ENCODE data around the gene DST. TPM values are rescaled to one million over a fixed set of nuclear protein-coding genes. Genes with fewer than 3 reads are reported as not detected.

The DST gene
- polyA plus RNA-seq, 3 donors = 1.1 to 7.4 (median 3.2) TPM

DNA sequence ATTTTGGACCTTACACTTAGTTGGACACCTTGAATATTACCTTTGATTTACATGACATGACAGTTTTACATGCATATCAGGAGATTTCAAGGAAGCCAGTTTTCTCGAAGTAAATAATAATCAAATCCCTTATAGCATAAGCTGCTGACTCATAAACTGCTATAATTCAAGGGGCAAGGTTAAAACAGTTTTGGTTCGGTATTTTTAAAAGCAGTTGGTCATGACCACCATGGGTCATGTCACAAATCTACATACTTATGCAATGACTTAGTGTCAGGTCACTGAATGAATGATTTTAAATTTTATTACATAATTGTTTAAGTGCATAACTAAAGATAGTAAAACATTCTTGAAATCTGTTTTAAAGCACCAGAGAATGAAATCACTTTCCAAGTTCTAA is 158.0 kb downstream of the DST start:
- Histone ChIP-seq H3K4me2 (replicated peaks; ENCODE audit: extremely low read depth, low read length, poor library complexity, severe bottlenecking) (no peak overlapping the region), H3K4me3 (replicated peaks in 1 of 3; ENCODE audit: low read depth in 2 of 3, low read length in 3 of 3) (no peak overlapping the region), H3K9ac (ENCODE audit: insufficient read depth, low read length, poor library complexity, severe bottlenecking) (no peak overlapping the region), H3K27me3 (ENCODE audit: control insufficient read depth in 2 of 2, insufficient read depth in 2 of 2, low read length in 2 of 2) (no peaks in the 10 kb centered on the region), H3K36me3 (replicated peaks in 1 of 2; ENCODE audit: control insufficient read depth in 1 of 2, insufficient read depth in 2 of 2, low read length in 2 of 2) (peaks cover 20 to 44% of the 10 kb centered on the region in 2 donors), H3K9me3 (replicated peaks in 1 of 2; ENCODE audit: control insufficient read depth in 1 of 2, insufficient read depth in 1 of 2, low read length in 2 of 2) (no peaks in the 10 kb centered on the region), H3K79me2 (ENCODE audit: insufficient read depth, low read length) (no peaks in the 10 kb centered on the region), H2AFZ (ENCODE audit: insufficient read depth, low read depth, low read length, poor library complexity, severe bottlenecking) (no peak overlapping the region), H4K20me1 (ENCODE audit: insufficient read depth, low read length) (no peaks in the 10 kb centered on the region), H3K4me1 (ENCODE audit: control insufficient read depth in 1 of 2, insufficient read depth in 2 of 2, low read length in 2 of 2) (no peaks in the 10 kb centered on the region), H3K27ac (ENCODE audit: low read depth in 1 of 2, low read length in 2 of 2) (no peak overlapping the region)
- TF ChIP-seq, protein P1, sequence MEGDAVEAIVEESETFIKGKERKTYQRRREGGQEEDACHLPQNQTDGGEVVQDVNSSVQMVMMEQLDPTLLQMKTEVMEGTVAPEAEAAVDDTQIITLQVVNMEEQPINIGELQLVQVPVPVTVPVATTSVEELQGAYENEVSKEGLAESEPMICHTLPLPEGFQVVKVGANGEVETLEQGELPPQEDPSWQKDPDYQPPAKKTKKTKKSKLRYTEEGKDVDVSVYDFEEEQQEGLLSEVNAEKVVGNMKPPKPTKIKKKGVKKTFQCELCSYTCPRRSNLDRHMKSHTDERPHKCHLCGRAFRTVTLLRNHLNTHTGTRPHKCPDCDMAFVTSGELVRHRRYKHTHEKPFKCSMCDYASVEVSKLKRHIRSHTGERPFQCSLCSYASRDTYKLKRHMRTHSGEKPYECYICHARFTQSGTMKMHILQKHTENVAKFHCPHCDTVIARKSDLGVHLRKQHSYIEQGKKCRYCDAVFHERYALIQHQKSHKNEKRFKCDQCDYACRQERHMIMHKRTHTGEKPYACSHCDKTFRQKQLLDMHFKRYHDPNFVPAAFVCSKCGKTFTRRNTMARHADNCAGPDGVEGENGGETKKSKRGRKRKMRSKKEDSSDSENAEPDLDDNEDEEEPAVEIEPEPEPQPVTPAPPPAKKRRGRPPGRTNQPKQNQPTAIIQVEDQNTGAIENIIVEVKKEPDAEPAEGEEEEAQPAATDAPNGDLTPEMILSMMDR (IDR thresholded peaks at IDR 0.05) = no peak
- peaks cover 2% of the 10 kb centered on the region for H3K4me1 Mint-ChIP-seq
- peaks cover 0 to 4% (median 0%) of the 10 kb centered on the region in 7 donors for H3K9me3 Mint-ChIP-seq
- peaks cover 31 to 37% of the 10 kb centered on the region in 2 donors for H3K36me3 Mint-ChIP-seq
- no peak overlapping the region for H3K27ac Mint-ChIP-seq
- no CpG with 5 or more reads among the region's 2 CpGs for WGBS (ENCODE audit: insufficient coverage)
- H3K27me3 Mint-ChIP-seq (ENCODE audit: low read depth in 3 of 3) = no peaks in the 10 kb centered on the region
- no peak for DNase-seq
- intact Hi-C loops (cut with micrococcal nuclease) = no loop called here
- H3K4me3 Mint-ChIP-seq = no peak overlapping the region

DNA sequence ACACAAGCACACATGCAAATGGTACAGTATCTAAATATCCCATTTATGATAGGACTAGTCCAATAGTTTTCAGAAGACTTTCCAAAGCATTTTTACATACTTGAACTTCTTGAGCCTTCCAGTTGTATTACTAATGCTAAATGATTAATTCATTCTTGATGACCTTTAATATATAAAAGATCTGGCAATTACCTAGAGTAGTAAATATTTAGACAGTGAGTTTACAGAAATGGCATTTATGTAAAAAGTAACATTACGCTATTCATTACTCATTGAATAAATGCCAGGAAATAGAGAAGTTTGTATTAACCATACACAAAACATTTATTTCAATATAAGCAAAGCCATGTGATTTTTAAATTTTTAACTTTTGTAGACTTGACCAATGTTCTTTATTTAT is 158.8 kb downstream of the DST start:
- Histone ChIP-seq H2AFZ (ENCODE audit: insufficient read depth, low read depth, low read length, poor library complexity, severe bottlenecking) (no peak overlapping the region), H3K4me1 (ENCODE audit: control insufficient read depth in 1 of 2, insufficient read depth in 2 of 2, low read length in 2 of 2) (no peaks in the 10 kb centered on the region), H3K36me3 (replicated peaks in 1 of 2; ENCODE audit: control insufficient read depth in 1 of 2, insufficient read depth in 2 of 2, low read length in 2 of 2) (peaks cover 18 to 44% of the 10 kb centered on the region in 2 donors), H3K4me3 (replicated peaks in 1 of 3; ENCODE audit: low read depth in 2 of 3, low read length in 3 of 3) (no peak overlapping the region), H3K4me2 (replicated peaks; ENCODE audit: extremely low read depth, low read length, poor library complexity, severe bottlenecking) (no peak overlapping the region), H3K27ac (ENCODE audit: low read depth in 1 of 2, low read length in 2 of 2) (no peak overlapping the region), H3K9me3 (replicated peaks in 1 of 2; ENCODE audit: control insufficient read depth in 1 of 2, insufficient read depth in 1 of 2, low read length in 2 of 2) (no peaks in the 10 kb centered on the region), H3K79me2 (ENCODE audit: insufficient read depth, low read length) (no peaks in the 10 kb centered on the region), H3K27me3 (ENCODE audit: control insufficient read depth in 2 of 2, insufficient read depth in 2 of 2, low read length in 2 of 2) (no peaks in the 10 kb centered on the region), H3K9ac (ENCODE audit: insufficient read depth, low read length, poor library complexity, severe bottlenecking) (no peak overlapping the region), H4K20me1 (ENCODE audit: insufficient read depth, low read length) (no peaks in the 10 kb centered on the region)
- Mint-ChIP-seq H3K4me1 (peaks cover 2% of the 10 kb centered on the region), H3K27me3 (ENCODE audit: low read depth in 3 of 3) (no peaks in the 10 kb centered on the region), H3K9me3 (peaks cover 0 to 4% (median 2%) of the 10 kb centered on the region in 7 donors), H3K4me3 (no peak overlapping the region), H3K27ac (no peak overlapping the region), H3K36me3 (peaks cover 34 to 43% of the 10 kb centered on the region in 2 donors)
- WGBS (ENCODE audit: insufficient coverage) = no CpG with 5 or more reads among the region's 1 CpG
- intact Hi-C loops (cut with micrococcal nuclease) = no loop called here
- no peak for DNase-seq
- TF ChIP-seq, protein P1 (IDR thresholded peaks at IDR 0.05) = no peak

Data from CD14-positive monocyte (primary cell).